B cell (primary cell): ENCODE results near the gene AKT3.

Experiments
- EZH2 ChIP-seq: IDR thresholded peaks from 2 replicates; pipeline ENCODE4 v1.6.1; 2012; ENCODE audit warnings: borderline replicate concordance, low read depth, mild to moderate bottlenecking, moderate library complexity, low read length; ENCODE audit not compliant: insufficient read depth, poor library complexity, severe bottlenecking
- TF ChIP-seq, protein P1 (sequence below): fragments of 200-600 bp; IDR thresholded peaks from one replicate; pipeline ENCODE4 v1.8.0; 2022; ENCODE audit warnings: antibody characterized with exemption, mild to moderate bottlenecking

DNA sequence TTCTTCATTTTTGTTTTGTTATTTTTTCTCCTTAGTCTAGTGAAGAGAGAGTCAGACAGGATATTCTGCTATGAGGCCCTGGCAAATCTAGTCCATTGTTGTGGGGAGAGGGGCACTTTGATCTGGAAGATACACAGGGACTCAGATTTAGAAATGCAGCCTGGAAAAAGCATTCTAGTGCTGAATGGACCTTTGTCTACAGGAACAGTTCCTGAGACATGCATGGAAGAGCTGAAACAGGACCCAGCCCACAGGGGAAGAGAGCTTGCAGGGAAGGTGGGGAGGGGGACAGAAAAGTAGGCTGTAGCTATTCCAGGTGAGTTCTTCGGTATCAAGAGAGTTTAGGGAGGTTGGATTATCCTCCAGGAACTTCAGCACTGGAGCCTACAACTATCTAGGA lies 98.5 kb downstream of the AKT3 start:
- TF ChIP-seq, protein P1, sequence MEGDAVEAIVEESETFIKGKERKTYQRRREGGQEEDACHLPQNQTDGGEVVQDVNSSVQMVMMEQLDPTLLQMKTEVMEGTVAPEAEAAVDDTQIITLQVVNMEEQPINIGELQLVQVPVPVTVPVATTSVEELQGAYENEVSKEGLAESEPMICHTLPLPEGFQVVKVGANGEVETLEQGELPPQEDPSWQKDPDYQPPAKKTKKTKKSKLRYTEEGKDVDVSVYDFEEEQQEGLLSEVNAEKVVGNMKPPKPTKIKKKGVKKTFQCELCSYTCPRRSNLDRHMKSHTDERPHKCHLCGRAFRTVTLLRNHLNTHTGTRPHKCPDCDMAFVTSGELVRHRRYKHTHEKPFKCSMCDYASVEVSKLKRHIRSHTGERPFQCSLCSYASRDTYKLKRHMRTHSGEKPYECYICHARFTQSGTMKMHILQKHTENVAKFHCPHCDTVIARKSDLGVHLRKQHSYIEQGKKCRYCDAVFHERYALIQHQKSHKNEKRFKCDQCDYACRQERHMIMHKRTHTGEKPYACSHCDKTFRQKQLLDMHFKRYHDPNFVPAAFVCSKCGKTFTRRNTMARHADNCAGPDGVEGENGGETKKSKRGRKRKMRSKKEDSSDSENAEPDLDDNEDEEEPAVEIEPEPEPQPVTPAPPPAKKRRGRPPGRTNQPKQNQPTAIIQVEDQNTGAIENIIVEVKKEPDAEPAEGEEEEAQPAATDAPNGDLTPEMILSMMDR, result no peak
- no peak for TF ChIP-seq EZH2
